ENCODE data around the gene TFAP2C.
"Not testable (repeated sequence)": the region's sequence is repeated elsewhere in the genome, so short reads cannot be mapped to it uniquely, and the experiment has no call there.

TFAP2C gene

DNA sequence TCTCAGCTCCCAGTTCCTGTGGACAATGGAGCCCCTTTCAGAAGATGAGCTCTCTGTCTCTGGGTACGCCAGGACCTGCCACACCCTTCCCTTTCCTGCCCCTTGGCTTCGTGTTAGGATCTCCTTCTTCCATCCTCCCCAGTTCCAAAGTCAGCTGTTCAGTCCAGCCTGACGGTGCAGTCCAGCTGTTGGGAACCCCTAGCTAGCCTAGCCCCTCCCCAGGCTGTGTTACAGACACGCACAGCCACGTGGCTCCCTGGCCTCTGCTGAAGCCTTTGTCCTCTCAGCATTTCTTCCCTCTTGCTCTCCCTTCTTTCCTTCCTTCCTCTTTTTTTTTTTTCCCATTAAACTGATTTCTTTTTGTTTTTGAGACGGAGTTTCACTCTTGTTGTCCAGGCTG is 12.4 kb upstream of the TFAP2C start:
- no peak for DNase-seq (ENCODE audit: low spot score)

DNA sequence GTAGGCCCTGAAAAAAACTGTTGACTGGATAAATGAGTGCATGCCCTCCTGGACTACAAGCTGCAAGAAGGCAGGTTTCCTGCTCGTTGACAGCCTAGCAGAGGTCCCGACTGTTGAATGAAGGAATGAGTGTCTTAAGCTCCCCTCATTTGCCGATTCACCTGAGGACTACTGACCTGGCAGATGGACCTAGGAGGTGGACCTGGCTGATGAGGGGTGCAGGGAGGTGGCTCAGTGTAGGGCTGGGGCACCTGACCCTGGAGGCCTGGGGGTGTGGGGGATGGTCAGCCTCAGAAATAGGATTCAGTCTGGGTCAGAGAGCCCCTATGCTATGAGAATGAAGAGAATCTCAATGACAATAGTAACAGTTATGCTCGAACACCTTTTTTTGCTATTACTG is 11.6 kb upstream of the TFAP2C start:
- no peak for DNase-seq (ENCODE audit: low spot score)

DNA sequence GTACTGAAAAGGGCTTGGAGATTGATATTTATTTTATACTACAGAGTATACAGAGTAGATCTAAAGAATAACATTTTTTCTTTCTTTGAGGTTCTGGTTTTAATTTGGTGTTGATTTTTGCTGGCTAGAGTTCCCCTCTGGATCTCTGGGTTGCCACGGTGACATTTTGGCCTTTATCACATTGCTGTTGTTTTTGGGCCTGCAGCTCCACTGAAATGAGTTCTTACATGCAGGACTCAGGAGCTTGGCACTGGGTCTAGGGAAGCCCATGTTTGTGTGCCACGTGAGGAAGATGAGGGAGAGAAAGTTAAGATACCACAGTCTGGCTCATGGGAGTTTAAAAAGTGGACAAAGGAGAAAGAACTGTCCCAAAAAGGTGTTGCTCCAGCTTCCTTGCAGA is 7.4 kb upstream of the TFAP2C start:
- no peak for DNase-seq (ENCODE audit: low spot score)

DNA sequence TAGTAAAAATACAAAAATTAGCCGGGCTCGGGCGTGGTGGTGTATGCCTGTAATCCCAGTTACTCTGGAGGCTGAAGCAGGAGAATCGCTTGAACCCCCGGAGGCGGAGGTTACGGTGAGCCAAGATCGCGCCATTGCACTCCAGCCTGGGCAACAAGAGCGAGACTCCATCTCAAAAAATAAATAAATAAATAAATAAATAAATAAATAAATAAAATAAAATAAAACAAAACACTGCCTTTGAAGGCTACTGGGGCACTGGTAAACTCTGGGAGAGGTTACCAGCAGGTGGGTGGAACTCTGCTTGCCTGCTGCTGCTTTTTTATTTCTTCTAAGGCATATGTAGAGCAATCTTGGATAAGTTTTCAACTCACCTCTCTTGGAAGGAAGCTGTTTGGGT is 5.2 kb upstream of the TFAP2C start:
- DNase-seq (ENCODE audit: low spot score) = not testable (repeated sequence)

DNA sequence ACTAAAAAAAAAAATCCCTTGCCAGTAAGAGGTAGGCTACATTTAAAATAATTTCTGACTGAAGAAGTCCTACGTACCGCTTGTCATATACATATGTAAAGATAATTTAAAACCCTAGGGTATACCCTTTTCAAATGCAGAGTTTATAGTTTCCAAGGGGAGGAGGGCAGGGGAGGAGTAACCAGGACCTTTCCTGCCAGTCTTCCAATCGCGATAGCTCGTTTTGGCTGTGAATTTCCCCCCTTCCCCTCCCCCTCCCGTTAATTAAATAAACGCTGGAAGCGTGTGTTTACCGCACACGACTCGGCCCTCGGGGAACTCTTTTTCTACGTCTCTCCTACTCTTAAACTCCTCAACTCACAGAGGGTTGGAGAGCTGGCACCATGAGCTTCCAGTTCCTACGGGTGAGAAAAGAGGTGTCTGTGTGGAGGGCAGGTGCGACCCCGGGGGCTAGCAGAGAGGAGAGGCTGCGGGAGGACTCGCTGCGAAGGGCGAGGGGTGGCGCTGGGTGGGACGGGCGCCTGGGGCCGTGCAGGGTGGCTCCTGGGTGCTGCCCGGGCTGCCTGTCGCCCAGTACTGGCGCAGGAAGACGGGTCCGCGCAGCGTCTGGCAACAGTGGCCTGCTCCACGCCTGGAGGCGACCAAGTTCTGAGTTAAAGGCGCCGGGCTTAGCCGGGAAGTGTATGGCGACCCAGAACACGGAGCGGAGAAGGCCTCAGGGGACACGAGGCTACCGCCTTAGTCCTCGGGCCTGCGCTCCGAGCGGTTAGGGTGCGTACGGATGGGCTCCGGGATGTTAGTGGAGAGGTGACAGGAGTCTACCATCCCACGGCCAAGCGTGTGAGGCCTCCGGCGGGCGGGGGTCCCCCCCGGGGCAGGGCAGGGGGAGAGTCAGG is 4.1 kb upstream of the TFAP2C start:
- no peak for DNase-seq (ENCODE audit: low spot score)

DNA sequence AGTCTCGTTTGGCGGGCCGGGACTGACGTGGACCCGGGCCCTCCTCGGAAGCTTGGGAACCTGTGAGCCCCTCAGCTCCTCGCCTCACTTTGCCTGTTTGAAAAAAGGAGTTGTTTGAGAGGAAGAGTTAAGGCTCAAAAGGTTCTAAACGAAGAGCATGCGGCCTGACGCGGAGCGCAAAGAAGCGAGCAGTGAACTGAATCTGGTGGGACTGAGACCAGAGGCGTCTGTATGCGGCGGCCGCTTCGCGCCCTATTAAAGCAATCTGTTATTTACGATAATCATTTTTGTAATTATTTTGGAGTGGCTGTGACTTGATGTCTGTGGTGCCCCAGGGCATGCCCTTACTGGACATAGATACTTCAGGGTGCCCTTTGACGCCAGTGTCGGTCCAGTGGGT is 3.3 kb upstream of the TFAP2C start:
- DNase-seq (ENCODE audit: low spot score) = no peak

DNA sequence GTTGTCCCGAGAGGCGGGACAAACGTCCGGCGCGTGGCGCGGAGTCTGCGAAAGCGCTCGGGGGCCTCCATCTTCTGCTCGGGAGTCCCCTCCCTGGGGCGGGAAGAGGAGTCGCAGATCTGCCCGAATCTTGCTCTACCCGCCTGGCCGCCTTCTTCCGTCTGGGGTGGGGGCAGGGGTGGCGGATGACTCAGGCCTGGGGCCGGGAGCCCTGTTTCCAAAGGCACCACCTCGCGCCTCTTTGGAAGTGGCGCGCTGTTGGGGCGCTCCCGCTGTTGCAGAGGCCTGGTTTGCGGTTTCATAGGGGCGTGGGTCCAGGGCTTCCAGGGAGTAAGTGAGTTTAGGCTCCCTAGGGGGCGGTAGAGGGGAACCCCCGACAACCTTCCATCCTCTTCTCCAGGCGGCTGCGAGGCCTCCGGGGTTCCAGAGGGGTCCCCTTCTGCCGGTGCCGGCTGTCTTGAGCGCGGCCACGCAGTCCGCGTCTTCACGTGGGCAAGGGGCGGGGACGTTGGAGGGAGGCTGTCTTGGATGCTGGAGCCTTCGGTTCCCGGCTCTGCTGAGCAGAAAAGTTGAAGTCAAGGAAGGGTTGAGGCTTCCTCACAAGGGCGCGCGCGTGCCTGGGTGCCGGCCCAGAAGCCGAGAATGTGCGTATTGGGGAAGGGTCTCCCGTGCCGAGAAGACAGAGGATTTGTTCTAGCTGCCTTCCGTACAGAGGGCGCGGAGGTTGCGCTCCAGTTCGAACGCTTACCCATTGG is 2.6 kb upstream of the TFAP2C start:
- DNase-seq (ENCODE audit: low spot score) = no peak

DNA sequence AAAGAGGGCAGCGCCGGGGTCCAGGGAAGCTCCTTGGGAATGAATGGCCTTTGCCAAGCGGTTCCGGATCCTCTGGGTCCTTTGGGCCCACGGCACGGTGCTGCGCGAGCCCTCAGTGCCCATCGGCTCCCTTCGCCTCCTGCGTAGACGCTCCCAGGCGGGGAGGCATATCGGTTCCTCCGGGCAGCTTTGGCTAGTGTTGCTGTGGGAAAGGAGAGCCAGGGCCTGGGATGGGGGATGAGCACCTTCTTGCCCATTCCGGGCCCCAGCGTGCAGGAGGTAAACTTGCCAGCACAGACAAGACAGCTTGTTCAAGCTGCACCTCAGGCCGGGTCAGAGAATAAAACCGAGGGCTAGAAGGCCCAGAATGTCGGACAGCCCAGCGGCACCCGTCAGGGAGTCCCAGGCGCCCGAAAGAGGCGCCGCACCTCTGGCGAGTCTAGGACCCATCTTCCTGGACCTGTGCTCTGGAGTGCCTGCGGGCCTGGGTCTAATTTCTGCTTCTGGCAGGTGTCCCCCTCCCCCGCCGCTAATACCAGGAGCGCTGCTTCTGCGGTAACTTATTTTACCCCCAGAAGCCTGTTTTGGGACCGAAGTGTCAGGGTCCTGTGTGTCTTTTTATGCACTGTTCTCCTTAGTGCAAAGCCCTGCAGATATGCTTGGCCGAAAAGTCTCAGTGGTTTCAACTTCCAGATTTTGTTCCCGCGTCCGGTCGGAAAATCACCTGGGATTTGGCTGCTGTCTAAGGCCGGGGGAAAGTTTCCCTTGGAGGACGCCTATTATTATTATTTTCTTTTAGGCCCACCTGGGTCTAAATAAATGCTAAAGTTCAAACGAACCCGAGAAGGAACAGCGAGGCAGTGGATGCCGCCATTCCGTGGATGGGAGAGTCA is 1.7 kb upstream of the TFAP2C start:
- no peak for DNase-seq (ENCODE audit: low spot score)

DNA sequence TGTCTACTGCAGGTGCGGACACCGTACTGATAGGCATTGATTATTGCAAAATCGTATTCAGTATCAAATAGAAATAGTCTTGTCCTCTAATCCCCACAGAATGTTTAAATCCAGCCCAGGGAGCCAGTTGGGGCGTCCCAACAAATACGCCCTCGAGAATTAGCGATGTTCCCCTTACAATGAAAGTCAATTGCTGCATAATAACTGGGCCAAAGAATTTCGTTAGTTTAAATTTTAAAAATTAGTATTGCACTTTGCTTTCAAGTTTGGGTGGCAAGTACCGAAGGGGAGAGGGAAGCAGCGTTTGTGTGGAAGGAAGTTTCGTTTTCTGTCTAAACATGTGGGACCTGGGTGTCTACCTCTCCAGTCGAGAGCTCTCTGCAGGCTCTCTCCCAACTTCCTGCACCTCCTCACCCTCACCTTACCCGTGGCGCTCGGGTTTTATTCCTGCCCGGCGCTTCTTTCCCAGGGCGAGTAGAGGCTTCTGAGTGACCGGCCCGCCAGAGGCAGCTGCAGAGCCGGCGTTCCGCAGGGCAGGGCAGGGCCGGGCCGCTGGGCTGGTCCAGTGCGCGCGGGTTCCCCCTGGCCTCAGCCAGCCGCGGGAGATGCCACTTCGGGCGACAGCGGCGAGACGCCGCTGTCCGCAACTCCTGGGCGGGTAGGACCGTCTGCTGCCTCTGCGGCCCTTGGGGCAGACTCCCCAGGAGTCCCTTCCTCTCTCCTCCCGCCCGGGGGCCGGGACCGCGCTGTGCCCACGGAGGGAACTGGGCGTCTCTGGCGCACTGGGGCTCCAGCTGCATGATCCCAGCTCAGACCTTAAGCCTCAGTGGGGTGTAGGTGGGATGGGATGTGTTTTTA is 862 bp upstream of the TFAP2C start:
- no peak for DNase-seq (ENCODE audit: low spot score)

DNA sequence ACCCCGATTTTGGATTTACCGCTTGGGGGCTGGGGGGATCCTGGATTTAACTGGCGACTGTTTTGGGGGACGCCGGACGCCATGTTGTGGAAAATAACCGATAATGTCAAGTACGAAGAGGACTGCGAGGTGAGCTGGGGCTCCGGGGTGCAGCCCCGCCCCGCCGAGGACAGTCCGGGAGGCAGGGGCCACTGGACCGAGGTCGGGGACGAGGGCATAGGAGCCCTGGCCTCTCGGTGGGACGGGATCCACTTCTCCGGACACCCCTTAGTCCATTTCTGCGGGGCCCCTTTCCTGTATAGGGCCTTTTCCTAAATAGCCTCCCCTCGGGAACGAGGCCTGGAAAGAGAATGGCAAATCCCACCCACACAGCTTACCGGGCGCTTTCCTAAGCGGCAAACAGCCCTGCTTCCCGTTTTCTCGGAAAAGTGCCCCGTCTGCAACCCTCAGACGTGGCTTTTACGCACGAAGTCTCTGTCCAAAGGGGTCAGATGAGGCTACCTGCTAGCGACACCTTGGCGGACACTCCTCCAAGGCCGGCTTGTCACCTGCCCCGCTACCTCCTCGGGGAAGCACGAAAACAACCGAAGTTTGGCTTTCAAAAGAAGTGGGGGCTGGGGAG is 469 bp downstream of the TFAP2C start:
- DNase-seq (ENCODE audit: low spot score) = no peak

DNA sequence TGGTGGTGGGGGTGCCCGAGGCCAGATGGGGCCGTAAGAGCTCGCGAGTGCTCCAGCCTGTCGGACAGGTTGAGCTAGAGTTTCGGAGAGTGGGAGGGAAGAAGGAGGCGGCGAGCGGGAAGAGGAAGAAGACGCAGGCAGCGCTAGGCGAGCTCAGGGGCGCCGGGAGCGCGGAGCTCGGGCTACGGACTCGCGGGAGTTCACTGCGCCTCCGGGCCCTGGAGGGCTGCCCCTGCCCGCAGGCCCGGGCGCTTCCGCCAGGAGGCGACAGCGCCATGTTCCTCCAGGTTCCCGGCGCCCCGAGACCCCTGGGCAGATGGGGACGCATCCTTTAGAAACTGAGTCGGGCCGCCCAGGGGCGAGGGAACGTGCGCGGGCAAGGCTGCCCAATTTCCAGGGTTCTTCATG is 984 bp downstream of the TFAP2C start:
- no peak for DNase-seq (ENCODE audit: low spot score)

DNA sequence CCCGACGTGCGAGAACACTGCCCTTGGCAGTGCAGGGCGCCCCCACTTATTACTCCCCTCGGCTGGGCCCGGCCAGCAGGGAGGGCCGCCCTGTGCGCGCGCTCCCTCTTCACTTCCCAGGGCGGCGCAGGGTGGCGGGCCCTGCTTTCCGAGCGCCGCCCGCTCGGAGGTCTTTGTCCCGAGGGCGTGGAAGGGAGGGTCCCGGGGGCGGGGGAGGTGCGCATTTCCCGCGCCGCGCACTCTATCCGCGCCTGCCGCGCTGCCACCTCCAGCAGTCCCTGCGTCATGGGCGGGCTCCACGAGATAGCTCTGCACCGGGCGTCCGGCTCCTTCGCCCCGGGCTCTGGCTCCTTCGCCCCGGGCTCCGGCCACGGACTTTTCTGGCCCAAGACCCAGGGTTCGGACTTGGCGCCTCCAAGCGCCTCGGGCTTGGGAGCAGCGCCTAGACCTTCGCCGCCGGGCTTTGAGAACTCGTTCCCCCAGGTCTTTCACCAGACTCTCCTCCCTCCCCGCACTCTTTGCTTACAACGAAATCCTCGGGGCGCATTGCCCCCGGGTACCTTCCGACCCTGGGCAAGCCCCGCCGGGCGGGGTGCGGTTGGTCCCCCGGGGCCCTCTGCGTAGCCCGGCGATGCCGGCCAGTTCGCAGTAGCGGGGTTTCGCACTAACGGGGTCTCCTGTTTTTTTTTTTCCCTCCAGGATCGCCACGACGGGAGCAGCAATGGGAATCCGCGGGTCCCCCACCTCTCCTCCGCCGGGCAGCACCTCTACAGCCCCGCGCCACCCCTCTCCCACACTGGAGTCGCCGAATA is 1.6 kb downstream of the TFAP2C start:
- no peak for DNase-seq (ENCODE audit: low spot score)

DNA sequence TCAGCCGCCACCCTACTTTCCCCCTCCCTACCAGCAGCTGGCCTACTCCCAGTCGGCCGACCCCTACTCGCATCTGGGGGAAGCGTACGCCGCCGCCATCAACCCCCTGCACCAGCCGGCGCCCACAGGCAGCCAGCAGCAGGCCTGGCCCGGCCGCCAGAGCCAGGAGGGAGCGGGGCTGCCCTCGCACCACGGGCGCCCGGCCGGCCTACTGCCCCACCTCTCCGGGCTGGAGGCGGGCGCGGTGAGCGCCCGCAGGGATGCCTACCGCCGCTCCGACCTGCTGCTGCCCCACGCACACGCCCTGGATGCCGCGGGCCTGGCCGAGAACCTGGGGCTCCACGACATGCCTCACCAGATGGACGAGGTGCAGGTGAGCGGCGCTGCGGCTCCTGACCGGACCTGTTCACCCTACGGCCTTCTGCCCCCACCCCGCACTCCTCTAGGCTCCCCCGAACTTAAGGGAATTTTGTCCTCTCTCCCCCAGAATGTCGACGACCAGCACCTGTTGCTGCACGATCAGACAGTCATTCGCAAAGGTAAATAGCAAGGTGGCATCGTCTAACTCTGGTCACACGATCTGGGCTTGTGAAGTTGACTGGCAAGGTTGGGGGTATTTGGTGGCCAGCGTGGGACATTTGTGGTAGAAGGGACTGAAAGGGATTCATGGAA is 2.3 kb downstream of the TFAP2C start:
- DNase-seq (ENCODE audit: low spot score) = no peak

DNA sequence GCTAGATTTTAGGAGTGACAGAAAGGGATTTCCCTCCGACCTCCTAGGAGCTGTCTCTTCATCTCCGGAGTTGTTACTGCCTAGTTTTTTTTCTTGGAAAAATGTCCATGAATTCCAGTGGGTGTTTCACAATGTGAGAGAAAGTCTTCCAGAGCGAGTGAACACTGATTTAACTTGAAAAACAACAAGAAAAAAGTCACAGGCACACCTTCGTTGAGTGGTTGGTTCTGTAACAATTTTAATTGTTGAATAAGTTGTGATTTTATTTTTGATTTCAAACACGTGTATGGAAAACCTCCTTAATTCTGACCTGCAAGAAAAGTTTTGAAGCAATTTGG is 2.9 kb downstream of the TFAP2C start:
- DNase-seq (ENCODE audit: low spot score) = no peak

DNA sequence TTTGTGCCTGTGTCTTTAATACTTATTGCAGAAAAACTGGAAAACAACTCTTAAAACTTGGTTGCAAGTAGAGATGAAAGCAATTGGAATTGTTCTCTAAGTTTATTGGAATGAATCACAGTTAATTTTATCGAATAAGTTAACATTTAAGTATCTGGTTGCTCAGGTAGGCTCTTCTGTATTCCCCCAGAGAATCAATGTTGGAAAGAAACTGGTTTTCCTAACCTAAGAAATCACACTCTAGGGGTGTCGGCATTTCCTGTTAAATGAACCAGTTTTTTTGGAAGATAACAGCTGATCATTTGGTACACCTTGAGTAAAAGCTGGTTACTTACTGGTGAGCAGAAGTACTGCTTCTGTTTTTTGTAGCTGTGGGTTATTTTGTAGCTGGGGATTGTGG is 5.2 kb downstream of the TFAP2C start:
- DNase-seq (ENCODE audit: low spot score) = no peak

DNA sequence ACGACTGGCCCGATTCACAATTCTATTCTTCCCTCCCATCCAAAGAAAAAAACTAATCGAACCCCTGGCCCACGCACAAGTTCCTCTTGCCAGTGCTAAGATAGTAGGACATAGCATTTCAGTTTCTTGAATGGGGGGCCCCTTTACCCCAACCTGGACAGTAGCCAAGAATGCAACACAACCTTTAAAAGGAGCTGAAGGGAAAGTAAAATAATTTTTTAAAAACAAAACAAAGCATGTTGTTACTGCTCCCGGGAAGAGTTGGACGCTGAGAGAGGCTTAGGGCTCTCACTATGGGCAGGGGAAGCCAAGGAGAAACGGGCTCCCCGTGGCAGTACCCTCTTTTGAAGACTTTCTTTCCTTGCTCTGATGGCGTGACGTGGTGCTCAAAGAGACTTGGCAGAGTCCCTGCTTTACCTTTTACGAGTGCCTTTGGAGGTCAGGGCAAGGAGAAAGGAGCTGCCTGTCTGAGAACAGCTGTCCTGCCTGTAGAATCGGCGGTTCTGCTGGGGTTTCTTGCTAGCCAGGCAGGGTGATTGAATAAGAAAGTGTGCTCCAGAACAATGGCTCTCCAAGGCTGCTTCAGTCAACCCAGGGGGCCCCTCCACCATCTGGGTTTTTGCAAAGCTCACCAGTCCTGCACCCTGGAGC is 5.8 kb downstream of the TFAP2C start:
- DNase-seq (ENCODE audit: low spot score) = no peak

DNA sequence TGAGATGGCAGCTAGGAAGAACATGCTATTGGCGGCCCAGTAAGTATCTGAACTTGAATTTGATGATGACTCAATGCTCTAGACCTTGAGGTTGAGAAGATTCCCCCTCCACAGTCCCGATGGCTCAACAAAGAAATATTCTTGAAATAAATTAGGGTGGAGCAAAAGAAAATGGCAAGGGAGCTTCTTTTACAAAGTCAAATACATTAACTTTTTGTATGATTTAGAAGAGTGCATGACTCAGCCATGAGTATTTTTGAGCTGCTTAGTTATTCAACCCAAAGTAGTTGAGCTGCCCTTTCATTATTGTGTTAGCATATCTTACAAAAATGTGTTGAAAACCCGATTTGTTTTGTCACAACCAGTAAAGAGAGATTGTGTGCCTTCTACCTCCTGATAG is 7.6 kb downstream of the TFAP2C start:
- DNase-seq (ENCODE audit: low spot score) = no peak

DNA sequence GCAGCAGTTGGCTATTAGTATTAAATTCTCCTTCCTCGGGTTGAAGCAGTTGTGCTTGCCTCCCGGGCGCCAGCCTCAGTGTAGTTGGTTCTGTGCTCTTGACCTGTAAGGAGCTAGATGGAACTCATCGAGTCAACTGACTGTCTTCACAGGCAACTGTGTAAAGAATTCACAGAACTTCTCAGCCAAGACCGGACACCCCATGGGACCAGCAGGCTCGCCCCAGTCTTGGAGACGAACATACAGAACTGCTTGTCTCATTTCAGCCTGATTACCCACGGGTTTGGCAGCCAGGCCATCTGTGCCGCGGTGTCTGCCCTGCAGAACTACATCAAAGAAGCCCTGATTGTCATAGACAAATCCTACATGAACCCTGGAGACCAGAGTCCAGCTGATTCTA is 8.5 kb downstream of the TFAP2C start:
- DNase-seq (ENCODE audit: low spot score) = no peak

DNA sequence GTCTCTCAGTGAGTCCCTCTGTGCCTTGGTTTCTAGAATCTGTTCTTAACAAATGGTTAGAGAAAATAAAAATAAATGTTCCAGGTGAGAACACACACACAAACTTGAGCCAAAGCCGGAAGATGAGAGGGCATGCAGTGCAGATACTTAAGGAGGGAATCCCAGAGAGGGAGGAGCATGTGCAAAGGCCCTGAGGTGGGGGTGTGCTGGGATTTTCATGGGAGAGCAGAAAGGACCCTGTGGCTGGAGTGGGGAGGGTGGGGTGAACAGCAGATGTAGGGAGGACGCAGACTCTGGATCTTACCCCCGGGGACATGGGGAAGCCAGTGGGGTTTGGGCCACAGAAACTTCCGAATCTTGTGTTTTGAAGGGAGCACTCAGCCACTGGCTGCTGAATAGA is 17.5 kb downstream of the TFAP2C start:
- DNase-seq (ENCODE audit: low spot score) = no peak

Data from kidney capillary endothelial cell (primary cell).